AG09309 (cell line): ENCODE results near the gene C15orf61.

Source experiments
- DNase-seq: peaks from one replicate; pipeline ENCODE4 v3.0.0-alpha.2; 2010; ENCODE audit warnings: low read depth
- H3K4me3 ChIP-seq: 2 replicates; pipeline ENCODE4 v1.5.1; 2011; ENCODE audit warnings: mild to moderate bottlenecking, low read depth, low read length, moderate library complexity; ENCODE audit not compliant: control insufficient read depth
- TF ChIP-seq, protein P1 (sequence below): IDR thresholded peaks from 2 replicates; pipeline ENCODE4 v1.5.1; 2011; ENCODE audit warnings: mild to moderate bottlenecking, low read depth, low read length, inconsistent platforms; ENCODE audit not compliant: insufficient read depth, control insufficient read depth; ENCODE audit errors: missing control alignments

The C15orf61 gene

DNA sequence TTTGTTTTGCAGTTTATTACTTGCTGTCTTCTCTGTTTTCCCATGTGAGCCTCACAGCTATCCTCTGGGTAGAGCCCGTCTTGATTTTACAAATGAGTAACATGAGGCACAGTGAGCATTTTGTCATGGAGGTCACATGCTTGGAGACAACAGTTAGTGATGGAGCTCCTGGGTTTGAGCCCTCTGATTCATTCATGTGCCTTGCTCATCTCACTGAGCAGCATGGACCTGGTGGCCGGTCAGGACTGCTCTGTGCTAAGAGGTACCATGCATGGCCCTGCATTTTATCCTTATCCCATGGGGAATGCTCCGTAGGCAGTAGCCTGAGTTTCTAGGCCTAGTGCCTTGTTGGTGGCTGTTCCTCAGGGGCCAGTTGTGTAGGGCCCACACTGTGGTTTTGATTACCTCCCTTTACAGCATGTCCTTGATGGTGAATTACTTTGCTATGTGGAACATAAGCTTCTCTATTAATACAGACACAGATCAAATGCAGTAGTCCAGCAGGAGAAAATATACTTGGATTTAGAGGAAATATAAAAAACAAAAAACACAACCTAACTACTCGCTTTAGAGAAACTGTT, 57.2 kb downstream of the C15orf61 start:
- TF ChIP-seq, protein P1, sequence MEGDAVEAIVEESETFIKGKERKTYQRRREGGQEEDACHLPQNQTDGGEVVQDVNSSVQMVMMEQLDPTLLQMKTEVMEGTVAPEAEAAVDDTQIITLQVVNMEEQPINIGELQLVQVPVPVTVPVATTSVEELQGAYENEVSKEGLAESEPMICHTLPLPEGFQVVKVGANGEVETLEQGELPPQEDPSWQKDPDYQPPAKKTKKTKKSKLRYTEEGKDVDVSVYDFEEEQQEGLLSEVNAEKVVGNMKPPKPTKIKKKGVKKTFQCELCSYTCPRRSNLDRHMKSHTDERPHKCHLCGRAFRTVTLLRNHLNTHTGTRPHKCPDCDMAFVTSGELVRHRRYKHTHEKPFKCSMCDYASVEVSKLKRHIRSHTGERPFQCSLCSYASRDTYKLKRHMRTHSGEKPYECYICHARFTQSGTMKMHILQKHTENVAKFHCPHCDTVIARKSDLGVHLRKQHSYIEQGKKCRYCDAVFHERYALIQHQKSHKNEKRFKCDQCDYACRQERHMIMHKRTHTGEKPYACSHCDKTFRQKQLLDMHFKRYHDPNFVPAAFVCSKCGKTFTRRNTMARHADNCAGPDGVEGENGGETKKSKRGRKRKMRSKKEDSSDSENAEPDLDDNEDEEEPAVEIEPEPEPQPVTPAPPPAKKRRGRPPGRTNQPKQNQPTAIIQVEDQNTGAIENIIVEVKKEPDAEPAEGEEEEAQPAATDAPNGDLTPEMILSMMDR = no peak
- DNase-seq = no peak
- H3K4me3 ChIP-seq = no peak overlapping the region

DNA sequence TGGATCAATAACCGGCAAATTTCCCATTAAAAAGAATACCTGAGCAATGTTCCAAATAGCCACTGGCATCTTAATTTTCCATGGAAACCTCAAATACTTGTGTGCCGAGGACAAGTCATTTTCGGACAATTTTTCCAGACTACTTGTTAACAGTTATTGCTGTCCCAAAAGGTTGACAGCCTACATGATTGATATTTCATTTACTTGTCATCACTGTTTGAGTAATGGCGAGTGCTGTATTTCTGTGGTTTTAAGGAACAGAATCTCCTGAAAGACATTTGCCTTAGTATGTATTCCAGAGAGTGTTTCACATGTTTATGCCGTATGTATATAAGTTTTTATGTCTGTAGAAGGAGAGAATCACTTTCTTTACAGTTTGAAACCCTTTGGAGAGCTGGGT, 58.2 kb downstream of the C15orf61 start:
- no peak for DNase-seq
- TF ChIP-seq, protein P1 = no peak
- no peak overlapping the region for H3K4me3 ChIP-seq
